Osteoblast (primary cell): Measurements from ENCODE around the gene TMPRSS4. TPM values are rescaled to one million over a fixed set of nuclear protein-coding genes. Genes with fewer than 3 reads are reported as not detected.
"Not testable (repeated sequence)": the region's sequence is repeated elsewhere in the genome, so short reads cannot be mapped to it uniquely, and the experiment has no call there.

Source experiments
- DNase-seq: peaks from one replicate; pipeline ENCODE4 v3.0.0; 2011; ENCODE audit warnings: low spot score, mixed read lengths; ENCODE audit not compliant: insufficient read length; ENCODE audit errors: missing footprints
- H2AFZ ChIP-seq: 2 replicates; pipeline ENCODE4 v1.6.0; 2011; ENCODE audit warnings: mild to moderate bottlenecking, low read length
- H3K27ac ChIP-seq: 2 replicates; pipeline ENCODE4 v1.5.1; 2011; ENCODE audit warnings: mild to moderate bottlenecking, low read depth, low read length, moderate library complexity
- H3K27me3 ChIP-seq: 2 replicates; pipeline ENCODE4 v1.6.0; 2012; ENCODE audit warnings: mild to moderate bottlenecking, control low read depth, inconsistent platforms, low read length, moderate library complexity; ENCODE audit not compliant: insufficient read depth
- H3K36me3 ChIP-seq: 2 replicates; pipeline ENCODE4 v1.5.1; 2011; ENCODE audit warnings: mild to moderate bottlenecking, low read length, control low read depth, moderate library complexity; ENCODE audit not compliant: insufficient read depth
- H3K4me1 ChIP-seq: 2 replicates; pipeline ENCODE4 v1.5.1; 2011; ENCODE audit warnings: mild to moderate bottlenecking, low read length, control low read depth, moderate library complexity; ENCODE audit not compliant: insufficient read depth
- H3K4me2 ChIP-seq: 2 replicates; pipeline ENCODE4 v1.6.0; 2011; ENCODE audit warnings: mild to moderate bottlenecking, low read length; ENCODE audit not compliant: insufficient read depth
- H3K4me3 ChIP-seq: fragments of 200-600 bp; sonication (generic); 3 replicates; pipeline ENCODE4 v1.5.1; 2012; ENCODE audit warnings: mild to moderate bottlenecking, low read length, inconsistent platforms; ENCODE audit not compliant: insufficient read depth
- H3K79me2 ChIP-seq: 2 replicates; pipeline ENCODE4 v1.6.0; 2012; ENCODE audit warnings: mild to moderate bottlenecking, low read length, control low read depth, inconsistent platforms; ENCODE audit not compliant: insufficient read depth
- H3K9me3 ChIP-seq: 2 replicates; pipeline ENCODE4 v1.5.1; 2011; ENCODE audit warnings: low read depth, low read length, control low read depth
- H4K20me1 ChIP-seq: 2 replicates; pipeline ENCODE4 v1.6.0; 2012; ENCODE audit warnings: mild to moderate bottlenecking, low read length, control low read depth; ENCODE audit not compliant: insufficient read depth
- CTCF ChIP-seq: IDR thresholded peaks from 2 replicates; pipeline ENCODE4 v1.5.1; 2011; ENCODE audit warnings: mild to moderate bottlenecking, low read depth, low read length, moderate library complexity; ENCODE audit errors: extremely low read depth
- total RNA-seq: library from RNA; depleted of rRNA; stranded (reverse); fragments of >200 nt; gene quantifications from 2 replicates; pipeline ENCODE4 v1.2.3, GENCODE V29; 2012

TMPRSS4 gene
- total RNA-seq, 1 donor = not detected

GRCh38 chr11:118060081-118060661, 16.7 kb upstream of the TMPRSS4 start:
- H3K27ac ChIP-seq = no peak overlapping the region
- no peak for DNase-seq
- H3K4me3 ChIP-seq = no peak overlapping the region
- H3K4me1 ChIP-seq = no peaks in the 10 kb centered on the region
- no peak overlapping the region for H2AFZ ChIP-seq
- H3K27me3 ChIP-seq = peaks cover 5% of the 10 kb centered on the region
- H3K36me3 ChIP-seq = no peaks in the 10 kb centered on the region
- TF ChIP-seq CTCF = no peak
- no peaks in the 10 kb centered on the region for H3K9me3 ChIP-seq
- H3K4me2 ChIP-seq = no peak overlapping the region
- no peaks in the 10 kb centered on the region for H3K79me2 ChIP-seq
- H4K20me1 ChIP-seq = no peaks in the 10 kb centered on the region

GRCh38 chr11:118060869-118061268, 16.0 kb upstream of the TMPRSS4 start:
- no peak for DNase-seq

GRCh38 chr11:118061586-118062125, 15.2 kb upstream of the TMPRSS4 start:
- no peak for DNase-seq
- no peaks in the 10 kb centered on the region for H4K20me1 ChIP-seq
- no peaks in the 10 kb centered on the region for H3K4me1 ChIP-seq
- H3K9me3 ChIP-seq = no peaks in the 10 kb centered on the region
- H3K4me3 ChIP-seq = no peak overlapping the region
- H3K36me3 ChIP-seq = no peaks in the 10 kb centered on the region
- H3K27ac ChIP-seq = no peak overlapping the region
- H3K79me2 ChIP-seq = no peaks in the 10 kb centered on the region
- H3K4me2 ChIP-seq = no peak overlapping the region
- TF ChIP-seq CTCF = no peak
- H2AFZ ChIP-seq = no peak overlapping the region
- H3K27me3 ChIP-seq = peaks cover 5% of the 10 kb centered on the region

More at GRCh38 chr11:118060869-118061268, 16.0 kb upstream of the TMPRSS4 start:
- Histone ChIP-seq H3K4me2 (no peak overlapping the region), H3K36me3 (no peaks in the 10 kb centered on the region), H2AFZ (no peak overlapping the region), H3K27me3 (peaks cover 5% of the 10 kb centered on the region), H3K79me2 (no peaks in the 10 kb centered on the region), H3K4me3 (no peak overlapping the region), H3K4me1 (no peaks in the 10 kb centered on the region), H3K9me3 (no peaks in the 10 kb centered on the region), H4K20me1 (no peaks in the 10 kb centered on the region), H3K27ac (no peak overlapping the region)
- TF ChIP-seq CTCF = no peak

GRCh38 chr11:118062181-118062580, 14.7 kb upstream of the TMPRSS4 start:
- not testable (repeated sequence) for H3K4me1 ChIP-seq, H3K27me3 ChIP-seq, H3K27ac ChIP-seq, H4K20me1 ChIP-seq, H3K4me3 ChIP-seq, H3K36me3 ChIP-seq, H2AFZ ChIP-seq, H3K4me2 ChIP-seq, DNase-seq, H3K9me3 ChIP-seq, H3K79me2 ChIP-seq

GRCh38 chr11:118062631-118063030, 14.2 kb upstream of the TMPRSS4 start:
- H3K4me1 ChIP-seq, H2AFZ ChIP-seq, H3K9me3 ChIP-seq, H3K4me3 ChIP-seq, H4K20me1 ChIP-seq, H3K36me3 ChIP-seq, H3K27me3 ChIP-seq, H3K4me2 ChIP-seq, H3K79me2 ChIP-seq, H3K27ac ChIP-seq, DNase-seq: not testable (repeated sequence)
